Medulla oblongata (tissue), 1 donor: Measurements from ENCODE around the gene SNRPD2.
"Not testable (repeated sequence)": the region's sequence is repeated elsewhere in the genome, so short reads cannot be mapped to it uniquely, and the experiment has no call there.

Experiments used
- DNase-seq: peaks from one replicate; pipeline ENCODE4 v3.0.0-alpha.2; 2015; ENCODE audit errors: extremely low spot score

The SNRPD2 gene

DNA sequence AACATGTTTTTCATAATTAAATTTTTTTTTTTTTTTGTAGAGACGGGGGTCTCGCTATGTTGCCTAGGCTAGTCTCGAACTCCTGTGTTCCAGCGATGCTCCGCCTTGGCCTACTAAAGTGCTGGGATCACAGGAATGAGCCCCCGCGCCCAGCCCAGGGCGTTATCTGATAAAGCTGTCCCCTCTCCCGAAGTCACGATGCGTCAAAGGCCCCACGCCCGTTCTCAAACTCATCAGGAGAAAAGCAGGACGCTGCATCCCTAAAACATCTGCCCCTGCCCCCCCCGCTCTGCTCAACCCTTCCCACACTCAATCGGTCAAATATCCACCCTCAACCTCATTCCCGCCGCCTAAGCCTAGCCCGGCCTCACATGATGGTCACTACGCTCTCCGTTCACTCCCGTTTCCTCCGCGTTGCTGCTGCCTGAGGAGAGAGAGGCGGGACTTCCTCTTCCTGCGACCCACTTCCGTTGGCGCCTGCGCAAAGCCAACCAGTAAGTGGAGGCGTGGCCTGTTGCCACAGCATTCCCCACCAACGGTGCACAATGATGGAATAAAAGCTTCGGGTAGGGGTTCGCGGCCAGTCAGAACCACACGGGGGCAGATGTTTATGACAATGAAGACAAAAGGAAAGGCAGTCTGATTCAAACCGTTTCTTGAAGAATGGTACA lies at the start of gene SNRPD2:
SNRPD2 (minus strand) TSS at position 438 of the 671 bp plus-strand sequence; CDS start at position 373, 65 bp downstream.
- DNase-seq, result peak; percentile 96

DNA sequence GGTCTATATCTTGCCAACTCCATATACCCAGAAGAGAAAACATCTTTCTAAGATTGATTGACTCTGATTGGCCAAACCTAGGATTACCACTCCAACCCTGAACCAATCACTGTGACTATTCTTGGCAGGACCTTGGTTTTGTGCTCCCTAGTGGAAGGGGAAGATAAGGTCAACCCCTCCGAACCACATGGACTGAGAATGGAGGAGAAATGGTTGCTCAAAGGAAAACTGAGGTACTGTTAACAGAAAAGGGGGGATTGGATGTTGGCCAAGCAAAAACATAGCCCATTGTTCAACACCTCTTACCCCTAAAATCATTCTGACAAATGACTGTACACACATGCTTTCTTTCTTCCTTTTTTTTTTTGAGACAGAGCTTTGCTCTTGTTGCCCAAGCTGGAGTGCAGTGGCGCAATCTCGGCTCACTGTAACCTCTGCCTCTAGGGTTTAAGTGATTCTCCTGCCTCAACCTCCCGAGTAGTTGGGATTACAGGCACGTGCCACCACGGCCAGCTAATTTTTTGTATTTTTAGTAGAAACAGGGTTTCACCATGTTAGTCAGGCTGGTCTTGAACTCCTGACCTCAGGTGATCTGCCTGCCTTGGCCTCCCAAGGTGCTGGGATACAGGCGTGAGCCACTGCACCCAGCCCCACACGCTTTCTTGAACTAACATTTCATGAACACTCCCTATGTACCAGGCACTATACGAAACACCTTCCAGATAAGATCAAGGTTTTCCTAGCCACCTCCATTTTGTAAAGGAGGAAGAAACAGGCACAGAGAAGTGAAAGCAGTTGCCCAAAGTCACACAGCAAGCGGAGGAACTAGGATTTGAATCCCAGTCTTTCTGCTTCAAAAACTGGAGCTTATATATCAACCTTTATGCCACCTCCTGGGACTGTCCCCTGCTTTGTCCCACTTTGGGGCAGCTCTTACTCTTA lies 48.0 kb upstream of the SNRPD2 start:
- DNase-seq, result no peak

DNA sequence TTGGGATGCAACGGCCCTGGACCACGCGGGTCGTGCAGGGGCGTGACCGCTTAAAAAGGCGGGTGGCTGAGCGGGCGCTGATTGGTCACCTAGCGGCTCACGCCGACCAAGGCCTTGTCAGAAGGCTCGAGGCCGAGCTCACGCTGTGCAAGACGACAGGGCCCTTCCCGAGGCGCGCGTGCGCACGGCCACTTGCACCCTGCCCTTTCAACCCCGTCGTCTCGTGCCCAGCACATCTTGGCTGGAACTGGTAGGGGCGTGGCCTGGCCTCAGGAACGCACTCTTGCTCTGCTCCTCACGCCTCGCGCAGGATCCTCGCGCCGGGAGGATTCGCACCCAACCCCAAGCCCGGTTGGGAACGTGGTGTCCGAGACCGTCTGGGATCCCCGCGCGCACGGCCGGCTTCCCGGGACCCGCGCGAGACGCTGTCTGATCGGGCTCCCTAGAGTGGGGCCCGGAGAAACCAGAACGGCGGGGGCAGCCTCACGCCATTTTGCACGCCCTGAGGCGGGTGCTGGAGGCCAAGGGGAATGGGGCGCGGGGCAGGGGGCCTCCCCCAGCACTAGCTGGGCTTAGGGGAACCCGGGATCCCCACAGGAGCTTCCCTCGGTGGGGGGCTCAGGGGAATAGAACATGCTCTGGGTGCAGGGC lies 41.5 kb upstream of the SNRPD2 start, which contains the start of gene MEIOSIN:
MEIOSIN (plus strand) TSS at position 280 of the 651 bp plus-strand sequence. CDS start 1,938 bp downstream, outside the sequence.
- DNase-seq, result no peak

DNA sequence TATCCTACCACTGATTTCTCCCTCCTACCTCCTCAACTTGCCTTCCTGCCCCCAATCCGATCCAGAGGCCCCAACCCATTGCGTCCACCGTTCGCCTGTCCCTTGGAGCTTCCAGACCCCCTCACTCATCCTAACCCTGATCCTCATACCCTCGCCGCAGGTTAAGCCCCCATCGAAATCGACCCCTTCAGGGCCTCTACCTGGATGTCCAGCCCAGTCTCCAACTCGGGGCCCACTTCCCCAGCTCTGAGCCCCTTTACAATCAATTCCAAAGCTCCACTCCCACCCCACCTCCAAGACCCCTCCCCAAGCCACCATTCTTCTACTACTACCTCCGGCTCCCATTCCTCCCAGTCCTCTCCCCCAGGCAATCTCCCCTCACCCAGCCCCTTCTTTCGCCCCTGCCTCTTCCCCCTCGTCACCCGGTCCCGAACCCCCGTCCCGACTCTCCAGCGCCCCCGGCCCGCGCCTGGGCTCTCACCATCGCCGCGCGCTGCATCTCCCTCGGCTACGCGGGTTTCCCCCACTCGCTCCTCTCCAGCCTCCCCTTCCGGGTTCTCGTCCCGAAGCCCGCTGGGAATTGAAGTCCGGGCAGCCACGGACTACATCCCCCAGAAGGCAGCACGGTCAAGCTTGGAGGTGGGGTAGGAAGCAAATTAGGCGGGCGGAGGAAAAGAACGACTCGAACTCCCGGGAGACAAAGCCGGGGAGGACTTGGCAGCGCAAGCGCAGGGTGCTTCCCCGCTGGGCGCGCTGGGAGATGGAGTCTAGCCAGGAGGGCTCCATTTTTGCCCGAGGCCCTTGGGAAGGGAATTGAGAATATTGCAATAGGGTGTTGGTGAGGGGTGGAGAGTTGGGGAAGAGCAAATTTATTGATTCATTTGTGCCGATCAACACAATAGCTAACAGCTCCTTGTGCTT lies 38.9 kb upstream of the SNRPD2 start, which contains the start of gene FBXO46:
FBXO46 (minus strand) TSS at position 529 of the 921 bp plus-strand sequence. CDS start 17,401 bp downstream, outside the sequence.
- peak; percentile 99 for DNase-seq

DNA sequence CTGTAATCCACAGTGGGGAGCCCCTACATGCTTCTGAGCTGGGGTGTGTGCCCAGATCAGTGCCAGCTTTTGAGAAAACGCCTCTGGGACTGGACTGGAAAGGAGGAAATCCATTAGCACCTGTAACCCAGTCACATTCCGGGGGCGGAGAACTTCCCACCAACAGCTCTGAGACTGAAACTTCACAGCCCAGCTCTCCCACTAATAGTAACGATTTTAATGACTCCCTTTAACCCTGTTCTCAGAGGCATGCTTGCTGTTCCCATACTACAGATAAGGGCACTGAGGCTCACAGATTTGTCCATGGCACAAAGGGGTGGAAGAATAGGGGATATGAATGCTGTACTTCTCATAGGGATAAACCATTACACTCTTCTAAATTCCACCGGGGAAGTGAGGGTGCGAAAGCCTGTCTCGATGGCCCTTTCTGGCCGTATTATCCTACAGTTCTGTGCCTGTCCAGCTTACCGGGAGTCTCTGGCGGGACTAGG lies 38.1 kb upstream of the SNRPD2 start:
- no peak for DNase-seq

DNA sequence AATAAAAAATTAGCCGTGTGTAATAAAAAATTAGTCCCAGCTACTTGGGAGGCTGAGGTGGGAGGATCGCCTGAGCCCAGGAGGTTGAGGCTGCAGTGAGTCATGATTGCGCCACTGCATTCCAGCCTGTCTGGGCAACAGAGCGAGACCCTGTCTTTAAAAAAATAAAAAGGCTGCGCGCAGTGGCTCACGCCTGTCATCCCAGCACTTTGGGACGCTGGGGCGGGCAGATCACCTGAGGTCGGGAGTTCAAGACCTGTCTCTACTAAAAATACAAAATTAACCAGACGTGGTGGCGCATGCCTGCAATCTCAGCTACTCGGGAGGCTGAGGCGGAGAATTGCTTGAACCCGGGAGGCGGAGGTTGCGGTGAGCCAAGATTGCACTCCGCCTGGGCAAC lies 36.9 kb upstream of the SNRPD2 start:
- not testable (repeated sequence) for DNase-seq

DNA sequence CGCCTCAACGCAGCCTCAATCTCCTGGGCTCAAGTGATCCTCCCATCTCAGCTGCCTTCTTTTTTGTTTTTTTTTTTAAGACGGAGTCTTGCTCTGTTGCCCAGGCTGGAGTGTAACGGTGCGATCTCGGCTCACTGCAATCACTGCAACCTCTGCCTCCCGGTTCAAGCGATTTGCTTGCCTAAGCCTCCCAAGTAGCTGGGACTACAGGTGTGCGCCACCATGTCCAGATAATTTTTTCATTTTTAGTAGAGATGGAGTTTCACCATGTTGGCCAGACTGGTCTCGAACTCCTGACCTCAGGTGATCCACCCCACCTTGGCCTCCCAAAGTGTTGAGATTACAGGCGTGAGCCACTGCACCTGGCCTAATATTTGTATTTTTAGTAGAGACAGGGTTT lies 28.3 kb upstream of the SNRPD2 start:
- not testable (repeated sequence) for DNase-seq

DNA sequence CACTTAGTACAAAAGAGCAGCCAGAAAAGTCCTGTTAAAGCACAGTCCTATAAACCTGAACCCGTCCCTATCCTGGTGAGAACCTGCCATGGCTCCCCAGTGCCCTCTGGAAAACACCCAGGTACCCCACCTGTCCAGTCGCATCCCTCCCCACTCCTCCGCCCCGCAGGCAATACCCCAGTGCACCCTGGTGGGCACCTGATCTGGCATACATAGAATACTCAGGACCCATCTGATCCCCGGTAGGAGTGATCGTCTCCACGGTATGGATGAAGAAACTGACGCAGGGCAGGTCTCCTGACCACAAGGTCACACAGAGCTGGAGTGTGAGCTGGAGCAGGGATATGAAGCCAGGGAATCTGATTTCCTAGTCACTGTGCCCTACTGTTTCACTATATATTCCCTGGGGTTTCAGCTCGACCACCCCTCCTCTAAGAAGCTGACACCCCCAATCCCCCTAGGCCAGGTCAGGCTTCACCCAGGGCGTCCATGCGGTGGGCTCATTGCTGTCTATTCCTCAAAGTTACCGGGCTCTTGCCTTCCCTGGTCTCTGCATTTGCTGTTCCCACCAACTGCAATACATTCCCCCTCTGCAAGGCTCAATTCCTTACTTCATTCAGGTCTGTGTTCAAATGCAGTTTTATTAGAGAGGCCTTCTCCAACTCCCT lies 26.4 kb upstream of the SNRPD2 start:
- peak; percentile 18 for DNase-seq

DNA sequence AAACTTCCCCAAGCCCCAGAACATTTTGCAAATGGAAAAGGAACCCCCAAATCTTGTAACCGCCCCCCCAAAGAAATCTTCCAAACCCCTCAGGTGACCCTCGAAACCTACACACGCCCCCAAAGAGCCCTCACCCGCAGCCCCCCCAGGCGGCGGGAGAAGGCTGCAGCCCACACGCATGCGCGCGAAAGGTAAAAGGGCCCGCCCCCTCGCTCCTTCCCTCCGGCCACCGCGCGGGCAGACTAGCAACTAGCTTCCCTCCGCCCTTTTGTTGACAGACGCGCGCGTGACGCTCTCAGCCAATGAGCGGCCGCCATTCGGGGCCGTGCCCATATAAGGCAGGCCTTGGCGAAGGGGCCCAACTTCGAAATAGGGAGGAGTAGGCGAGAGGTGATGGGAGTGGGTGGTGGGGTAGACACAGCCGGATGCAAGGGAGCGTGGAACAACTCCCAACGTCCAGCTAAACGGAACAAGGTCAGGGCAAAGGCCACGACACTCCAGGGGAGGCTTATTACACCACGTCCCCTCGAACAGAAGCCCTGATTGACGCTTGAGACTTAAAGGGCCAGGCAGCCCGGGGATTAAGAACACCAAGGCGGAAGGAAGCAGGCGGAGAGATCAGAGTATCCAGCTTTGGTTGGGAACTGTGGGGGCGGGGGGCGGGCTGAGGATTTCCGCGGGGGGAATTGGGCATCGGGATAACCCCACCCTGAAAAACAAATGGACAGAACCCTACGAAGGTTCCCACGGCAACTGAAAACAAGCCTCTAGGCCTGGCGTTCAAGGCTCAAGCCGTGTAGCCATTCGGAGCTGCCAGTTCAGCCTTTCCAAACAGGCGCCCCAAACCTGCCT lies 25.6 kb upstream of the SNRPD2 start:
- DNase-seq, result peak; percentile 99

DNA sequence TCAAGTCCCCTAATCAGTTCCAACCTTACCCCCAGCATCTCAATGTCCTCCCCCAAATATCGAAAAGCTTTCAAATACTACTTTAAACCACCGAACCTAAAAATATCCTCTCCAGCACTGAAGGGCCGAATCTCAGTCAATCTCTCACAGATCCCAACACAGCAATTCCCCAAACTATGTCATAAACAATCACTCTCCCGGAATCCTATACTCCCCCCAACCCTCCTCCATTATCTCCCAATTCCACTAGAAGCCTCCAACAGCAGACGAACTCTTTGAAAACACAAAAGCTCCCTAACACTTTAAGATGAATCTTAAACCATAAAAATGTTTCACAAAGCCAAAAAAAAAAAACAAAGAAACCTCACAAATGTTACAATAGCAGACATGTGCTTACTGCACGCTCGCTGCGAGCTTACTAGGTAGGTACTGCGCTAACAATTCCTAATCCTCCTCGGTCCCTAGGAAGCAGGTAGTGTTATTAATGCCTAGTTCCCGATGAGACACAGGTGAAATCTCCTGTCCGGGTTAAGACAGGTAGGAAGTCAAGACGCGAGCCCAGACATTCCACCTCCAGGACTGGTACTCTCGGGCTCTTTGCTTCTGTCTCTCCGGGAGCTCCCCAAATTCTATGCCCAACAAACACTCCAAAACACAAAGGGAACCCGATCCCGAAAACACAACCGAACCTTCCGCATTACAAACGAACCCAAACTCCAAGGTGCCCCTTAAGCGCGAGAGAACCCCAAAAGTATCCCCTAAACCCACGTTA lies 24.8 kb upstream of the SNRPD2 start:
- no peak for DNase-seq

DNA sequence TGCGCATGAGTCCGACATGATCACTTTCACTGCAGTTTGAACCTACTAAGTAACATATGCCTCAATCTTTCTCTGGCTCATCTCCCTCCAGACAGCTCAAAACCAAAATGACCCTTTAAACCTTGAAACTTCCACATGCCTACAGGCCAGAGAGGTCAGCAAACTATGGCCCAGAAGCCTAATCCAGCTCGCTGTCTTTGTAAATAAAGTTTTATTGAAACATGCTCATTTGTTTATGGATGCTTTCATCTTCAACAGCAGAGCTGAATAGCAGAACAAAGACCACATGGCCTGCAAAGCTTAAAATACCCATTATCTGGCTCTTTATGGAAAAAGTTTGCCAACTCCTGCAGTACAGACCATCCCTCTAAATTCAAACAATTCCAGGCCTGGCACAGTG lies 23.4 kb upstream of the SNRPD2 start:
- no peak for DNase-seq

DNA sequence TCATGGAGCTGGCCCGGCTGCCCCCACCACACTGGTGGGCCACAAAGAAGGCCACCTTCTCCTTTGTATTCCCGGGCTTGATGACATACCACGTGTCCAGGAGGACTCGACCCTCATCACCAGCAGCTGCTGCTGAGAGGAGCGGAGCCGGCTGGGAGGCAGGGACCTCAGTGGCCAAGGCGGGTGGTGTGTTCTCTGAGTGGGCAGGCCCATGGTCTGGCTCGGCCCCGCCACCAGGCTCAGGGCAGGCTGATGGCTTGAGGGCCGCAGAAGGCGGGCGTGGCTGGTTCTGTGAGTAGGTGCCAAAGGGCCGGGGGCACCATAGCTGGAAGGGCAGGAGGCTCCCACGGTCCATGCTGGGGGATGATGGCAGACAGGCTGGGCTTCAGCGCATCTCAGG lies 21.4 kb upstream of the SNRPD2 start:
- no peak for DNase-seq

DNA sequence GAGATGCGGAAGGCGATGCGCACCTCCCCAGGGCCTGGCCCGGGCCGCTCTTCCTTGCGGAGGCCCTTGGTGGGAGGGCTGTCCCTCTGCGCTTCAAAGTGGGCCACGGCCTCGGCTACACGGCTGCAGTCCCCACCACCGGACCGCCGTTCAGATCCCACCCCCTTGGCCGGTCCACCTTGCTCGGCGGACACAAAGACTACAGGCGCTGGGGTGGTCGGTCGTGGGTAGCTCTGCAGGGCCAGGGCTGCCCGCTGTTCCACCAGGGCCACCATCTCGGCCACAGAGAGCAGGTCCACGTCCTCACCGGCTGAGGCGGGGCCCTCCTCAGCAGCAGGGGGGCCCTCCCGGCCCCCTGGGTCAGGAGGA lies 20.9 kb upstream of the SNRPD2 start:
- DNase-seq, result no peak

DNA sequence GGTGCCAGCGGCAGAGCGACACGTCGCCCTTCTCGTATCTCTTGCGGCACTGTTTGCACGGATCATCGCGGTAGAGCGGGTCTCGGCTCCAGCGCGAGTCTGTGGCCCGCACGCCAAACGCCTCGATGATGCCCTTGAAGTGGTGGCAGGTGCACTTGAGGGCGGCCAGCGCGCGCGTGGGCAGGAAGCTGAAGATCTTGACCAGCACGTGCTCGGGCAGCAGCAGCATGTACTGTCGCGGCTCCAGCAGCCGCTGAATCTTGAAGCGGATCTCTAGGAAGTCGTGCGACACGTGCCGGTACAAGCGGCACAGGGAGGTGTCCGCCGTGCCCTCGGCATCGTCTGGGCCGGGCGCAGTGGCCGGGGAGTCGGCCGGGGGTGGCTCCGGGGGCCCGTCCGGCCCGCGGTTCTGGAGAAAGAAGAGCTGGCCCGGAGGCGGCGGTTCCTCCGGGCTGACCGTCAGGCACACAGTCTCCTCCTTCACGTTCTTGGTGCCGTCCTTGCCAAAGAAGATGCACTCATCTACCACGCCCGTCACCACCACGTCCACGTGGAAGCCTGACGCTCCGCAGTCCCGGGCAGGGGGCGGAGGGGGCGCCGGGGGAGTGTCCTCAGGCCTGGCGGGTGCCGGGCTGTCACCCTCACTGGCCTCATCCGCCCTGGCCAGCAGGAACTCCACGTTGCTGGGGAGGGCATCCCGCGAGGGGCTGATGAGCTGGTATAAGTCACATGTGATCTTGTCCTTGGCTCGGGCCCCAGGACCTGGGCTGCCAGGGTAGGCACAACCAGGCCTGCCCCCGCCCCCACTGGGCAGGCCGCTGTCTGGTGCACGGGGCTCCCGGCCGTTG lies 20.3 kb upstream of the SNRPD2 start:
- DNase-seq, result no peak

DNA sequence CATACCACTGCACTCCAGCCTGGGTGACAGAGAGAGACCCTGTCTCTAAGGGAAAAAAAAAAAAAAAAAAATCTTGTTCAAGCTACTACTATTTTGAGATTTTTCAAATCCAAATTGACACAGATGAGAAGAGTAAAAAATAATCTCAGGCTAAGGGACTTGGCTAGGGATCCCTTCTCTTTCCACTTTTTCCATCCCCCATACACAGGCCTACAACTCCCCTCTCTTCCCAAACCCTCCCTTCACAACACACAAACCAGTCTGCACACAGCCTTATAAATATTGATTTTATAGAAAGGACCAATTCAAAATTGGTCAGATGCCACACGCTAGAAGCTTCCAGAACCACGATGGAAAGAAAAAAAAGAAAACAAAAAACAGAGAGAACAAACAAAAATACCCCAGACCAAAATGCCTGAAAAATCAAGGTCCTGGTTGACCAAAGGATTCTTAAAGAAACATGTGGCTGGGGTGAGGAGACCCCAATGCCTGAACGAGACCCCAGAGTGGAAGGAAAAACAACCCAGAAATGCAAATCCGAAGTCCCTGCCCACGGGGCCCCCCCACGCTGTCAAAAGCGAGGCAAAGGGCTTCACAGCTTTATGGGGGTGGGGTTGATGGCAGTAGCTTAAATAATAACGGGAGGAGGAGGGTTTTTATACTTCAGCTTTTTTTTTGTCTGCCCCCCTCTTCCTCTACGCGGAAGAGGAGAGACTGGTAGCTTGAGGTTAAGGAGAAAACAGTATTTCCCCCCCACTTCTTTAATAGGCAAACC lies 18.8 kb upstream of the SNRPD2 start:
- DNase-seq, result no peak

DNA sequence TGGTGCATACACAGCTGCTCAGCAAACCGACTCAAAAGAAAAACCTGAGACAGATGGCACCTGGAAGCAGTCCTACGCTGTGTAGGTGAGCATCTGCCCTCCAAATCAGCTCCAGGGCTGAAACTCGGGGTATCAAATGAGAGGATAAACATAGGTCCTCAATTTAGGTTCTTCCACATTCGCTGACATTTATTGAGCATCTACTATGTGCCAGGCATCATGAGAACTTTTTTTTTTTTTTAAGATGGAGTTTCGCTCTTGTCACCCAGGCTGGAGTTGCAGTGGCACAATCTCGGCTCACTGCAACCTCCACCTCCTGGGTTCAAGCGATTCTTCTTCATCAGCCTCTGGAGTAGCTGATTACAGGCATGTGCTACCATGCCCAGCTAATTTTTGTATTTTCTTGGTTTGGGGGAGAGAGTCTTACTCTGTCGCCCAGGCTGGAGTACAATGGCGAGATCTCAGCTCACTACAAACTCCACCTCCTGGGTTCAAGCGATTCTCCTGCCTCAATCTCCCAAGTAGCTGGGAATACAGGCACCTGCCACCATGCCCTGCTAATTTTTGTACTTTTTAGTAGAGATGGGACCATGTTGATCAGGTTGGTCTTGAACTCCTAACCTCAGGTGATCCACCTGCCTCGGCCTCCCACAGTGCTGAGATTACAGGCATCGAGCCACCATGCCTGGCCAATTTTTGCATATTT lies 14.1 kb upstream of the SNRPD2 start:
- no peak for DNase-seq
